ENCODE data around the gene RAB35.

DNA sequence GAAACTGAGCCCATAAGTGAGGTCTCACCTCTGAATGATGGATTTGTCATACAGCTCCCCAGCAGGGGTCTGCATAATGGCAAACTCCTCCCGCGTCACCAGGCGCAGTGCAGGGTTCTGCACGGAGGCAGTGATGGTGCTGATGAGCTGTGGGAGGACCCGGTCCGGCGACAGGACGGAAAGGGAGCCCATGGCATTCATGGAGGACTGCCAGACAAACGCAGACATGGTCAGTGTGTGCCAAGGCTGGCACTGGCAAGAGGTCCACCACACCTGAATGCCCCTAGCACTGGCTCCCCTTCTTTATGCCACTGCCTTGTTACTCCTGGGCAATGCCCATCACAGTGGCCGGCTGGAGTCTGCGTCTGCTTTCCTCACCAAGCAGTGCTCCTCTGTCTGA is 45.3 kb upstream of the RAB35 start:
- TF ChIP-seq BHLHE40 (IDR thresholded peaks at IDR 0.05; ENCODE audit: borderline replicate concordance) = no peak
- no peak for TF ChIP-seq ZNF384 (IDR thresholded peaks at IDR 0.05)
- no peak for TF ChIP-seq FOXK2 (IDR thresholded peaks at IDR 0.05)
- TF ChIP-seq SP1 (IDR thresholded peaks at IDR 0.05) = no peak
